NCI-H524 treated with DMSO at 0.1 percent for 48 hours (cell line): ENCODE data around the gene LPIN3.

Experiments
- DNase-seq: peaks from one replicate; lab custom pipeline; 2025; lab: John Stamatoyannopoulos, UW

Gene LPIN3

GRCh38 chr20:41366546-41367392 lies 26.1 kb downstream of the LPIN3 start, which contains the start of gene EMILIN3:
TSS of gene EMILIN3 (minus strand) at chr20:41366818. CDS start at chr20:41366634, 184 bp downstream.
- DNase-seq: no peak

- no peak for DNase-seq
Observed at GRCh38 chr20:41367393-41367695, 26.7 kb downstream of the LPIN3 start.

GRCh38 chr20:41367956-41368355 lies 27.3 kb downstream of the LPIN3 start:
- DNase-seq: no peak

- DNase-seq: no peak
Observed at GRCh38 chr20:41369673-41370072, 29.1 kb downstream of the LPIN3 start.

- no peak for DNase-seq
Observed at GRCh38 chr20:41370176-41370575, 29.6 kb downstream of the LPIN3 start.

- DNase-seq: no peak
Observed at GRCh38 chr20:41371371-41371770, 30.8 kb downstream of the LPIN3 start.

- DNase-seq: no peak
Observed at GRCh38 chr20:41373251-41373783, 32.7 kb downstream of the LPIN3 start.

- no peak for DNase-seq
Observed at GRCh38 chr20:41373931-41374920, 33.6 kb downstream of the LPIN3 start.

GRCh38 chr20:41375846-41376245 lies 35.2 kb downstream of the LPIN3 start:
- DNase-seq: no peak

GRCh38 chr20:41376349-41376748 lies 35.7 kb downstream of the LPIN3 start:
- DNase-seq: no peak

- DNase-seq: no peak
Observed at GRCh38 chr20:41377275-41377674, 36.7 kb downstream of the LPIN3 start.

- no peak for DNase-seq
Observed at GRCh38 chr20:41379551-41379950, 38.9 kb downstream of the LPIN3 start.

GRCh38 chr20:41380551-41381193 lies 40.1 kb downstream of the LPIN3 start:
- DNase-seq: no peak

- DNase-seq: no peak
Observed at GRCh38 chr20:41382791-41383305, 42.2 kb downstream of the LPIN3 start.

GRCh38 chr20:41386502-41387427 lies 46.1 kb downstream of the LPIN3 start:
- DNase-seq: no peak

GRCh38 chr20:41387444-41387851 lies 46.8 kb downstream of the LPIN3 start:
- DNase-seq: no peak

- DNase-seq: no peak
Observed at GRCh38 chr20:41390889-41391288, 50.3 kb downstream of the LPIN3 start.

GRCh38 chr20:41391587-41392001 lies 51.0 kb downstream of the LPIN3 start:
- no peak for DNase-seq

GRCh38 chr20:41392295-41392694 lies 51.7 kb downstream of the LPIN3 start:
- DNase-seq: no peak

- no peak for DNase-seq
Observed at GRCh38 chr20:41392871-41393704, 52.5 kb downstream of the LPIN3 start.
